K562 (cell line): ENCODE data around the gene RELA. TPM values are rescaled to one million over a fixed set of nuclear protein-coding genes. Genes with fewer than 3 reads are reported as not detected.

Experiments used
- AFF4 ChIP-seq: sonication (generic); formaldehyde crosslinking; IDR thresholded peaks from 2 replicates; pipeline ENCODE4 v1.8.0; 2023; ENCODE audit warnings: mild to moderate bottlenecking, missing genetic modification reagents
- ASH1L ChIP-seq: fragments of 450-650 bp; IDR thresholded peaks from 2 replicates; pipeline ENCODE4 v1.6.1; 2018; ENCODE audit warnings: borderline replicate concordance, mild to moderate bottlenecking, low read depth; ENCODE audit not compliant: partially characterized antibody
- BCL6 ChIP-seq: fragments of 250-450 bp; sonication (Bioruptor Pico); IDR thresholded peaks from 2 replicates; pipeline ENCODE4 v1.4.0; 2020
- GATAD2A ChIP-seq: fragments of 450-650 bp; IDR thresholded peaks from 2 replicates; pipeline ENCODE4 v1.6.1; 2017
- HDAC8 ChIP-seq: fragments of 450-650 bp; IDR thresholded peaks from 2 replicates; pipeline ENCODE4 v1.6.1; 2016; ENCODE audit warnings: mild to moderate bottlenecking, missing genetic modification characterization, moderate library complexity, missing compliant biosample characterization
- MEIS2 ChIP-seq: fragments of 450-650 bp; IDR thresholded peaks from 2 replicates; pipeline ENCODE4 v1.6.1; 2014; ENCODE audit warnings: mild to moderate bottlenecking; ENCODE audit not compliant: partially characterized antibody
- MXD1 ChIP-seq: fragments of 250-450 bp; sonication (Bioruptor Pico); IDR thresholded peaks from 2 replicates; pipeline ENCODE4 v1.8.0; 2021; ENCODE audit warnings: borderline replicate concordance, mild to moderate bottlenecking, moderate library complexity; ENCODE audit not compliant: poor library complexity, severe bottlenecking
- NR2F6 ChIP-seq: fragments of 450-650 bp; formaldehyde crosslinking; IDR thresholded peaks from 2 replicates; pipeline ENCODE4 v1.4.0; 2020; ENCODE audit warnings: mild to moderate bottlenecking
- PRMT5 ChIP-seq: sonication (generic); formaldehyde crosslinking; IDR thresholded peaks from 2 replicates; pipeline ENCODE4 v1.5.0; 2020; ENCODE audit warnings: missing genetic modification reagents
- RCOR1 ChIP-seq, 2 experiments: IDR thresholded peaks; 2 replicates each; pipeline ENCODE4 v1.6.1; 2012; ENCODE audit warnings: low read depth in 2 of 2, low read length in 2 of 2, borderline replicate concordance in 1 of 2, improper control_type of control experiment in 1 of 2
- TARDBP ChIP-seq: fragments of 450-650 bp; IDR thresholded peaks from 2 replicates; pipeline ENCODE4 v1.6.1; 2016
- ZNF140 ChIP-seq: fragments of 250-450 bp; sonication (Bioruptor Pico); IDR thresholded peaks from 2 replicates; pipeline ENCODE4 v1.8.0; 2021; ENCODE audit warnings: moderate library complexity, mild to moderate bottlenecking, inconsistent platforms
- ZNF197 ChIP-seq: fragments of 200-800 bp; sonication (Bioruptor generic); IDR thresholded peaks from 2 replicates; pipeline ENCODE4 v1.6.1; 2016; ENCODE audit warnings: low read depth, missing genetic modification characterization, missing compliant biosample characterization
- ZNF318 ChIP-seq, 2 experiments: fragments of 450-650 bp; IDR thresholded peaks; 2 replicates each; pipeline ENCODE4 v1.6.1; 2016; ENCODE audit warnings: mild to moderate bottlenecking in 2 of 2, borderline replicate concordance in 1 of 2, low read depth in 1 of 2, moderate library complexity in 1 of 2
- polyA plus RNA-seq, 8 experiments: library from polyadenylated mRNA; depleted of rRNA in 4 of 8; stranded (reverse) in 5 of 8; unstranded in 3 of 8; fragments of >200 nt; fragmentation: Nextera tagmentation in 2 of 8; fragmentation: Illumina TruSeq in 1 of 8; extraction: Ambion mirVana in 2 of 8; extraction: Trizol in 1 of 8; gene quantifications; 2 replicates each; pipeline versions ENCODE4 v1.2.1 to v1.2.3, GENCODE V29; 2011 to 2014; ENCODE audit warnings: inconsistent platforms in 1 of 8, missing spikeins in 1 of 8
- total RNA-seq, 7 experiments: library from RNA; depleted of rRNA in 6 of 7; stranded (reverse); fragments of >200 nt in 6 of 7; fragmentation: Illumina TruSeq in 2 of 7; extraction: Trizol in 2 of 7; gene quantifications; 2 replicates each; pipeline versions ENCODE4 v1.2.1 to v1.2.3, GENCODE V29; 2011 to 2021; ENCODE audit warnings: low replicate concordance in 1 of 7

The RELA gene
- total and polyA plus RNA-seq, 9 of the 15 experiments (the other 6 are each of a cell fraction or from before 2014, with no cell fraction given): 6.0 to 67.4 (median 20.6) TPM

DNA sequence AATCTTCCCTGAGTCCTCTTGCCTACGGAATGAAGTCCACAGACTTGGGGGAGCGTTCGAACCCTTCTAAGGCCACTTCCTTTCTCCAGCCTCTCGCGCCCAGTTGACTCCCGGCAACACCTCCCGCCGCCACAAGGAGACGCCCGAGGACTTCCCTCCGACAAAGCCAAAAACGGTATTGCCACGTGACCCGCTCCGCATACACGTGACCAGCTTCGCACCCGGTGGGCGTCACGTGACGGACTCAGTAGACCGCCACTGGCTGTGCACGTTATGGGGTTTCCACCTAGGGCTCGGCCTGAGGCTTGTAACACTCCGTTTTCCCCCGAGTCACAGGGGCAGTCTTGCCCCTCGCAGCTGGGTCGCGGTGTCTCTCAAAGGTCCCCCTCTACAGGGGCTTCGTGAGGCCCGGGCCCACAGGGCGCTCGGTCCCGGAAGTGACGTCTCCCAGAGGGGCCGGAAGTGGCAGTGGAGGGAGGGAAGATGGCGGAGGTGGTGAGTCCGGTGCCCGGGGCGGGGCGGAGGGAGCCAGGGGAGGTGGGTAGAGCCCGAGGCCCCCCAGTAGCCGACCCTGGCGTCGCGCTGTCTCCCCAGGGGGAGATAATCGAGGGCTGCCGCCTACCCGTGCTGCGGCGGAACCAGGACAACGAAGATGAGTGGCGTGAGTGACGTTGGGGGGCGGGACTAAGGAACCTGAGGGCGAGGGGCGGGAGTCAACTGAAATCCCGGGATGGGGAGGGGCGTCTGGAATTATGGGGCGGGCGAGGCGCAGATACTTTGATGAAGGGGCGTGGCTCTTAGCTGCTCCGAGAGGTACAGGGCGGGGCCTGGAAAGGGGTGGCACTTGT is 49.3 kb upstream of the RELA start, which contains the start of gene KAT5 (continued):
- peak; percentile 82 for TF ChIP-seq AFF4 (CRISPR knock-in tag)
- TF ChIP-seq BCL6 (CRISPR knock-in tag): peak; percentile 27; the same call in 1 of the 2 replicates
- peak; percentile 62; the same call in 1 of the 2 replicates for TF ChIP-seq ZNF140 (CRISPR knock-in tag)
- no peak for TF ChIP-seq NR2F6 (CRISPR knock-in tag)
- TF ChIP-seq GATAD2A: no peak
- no peak for TF ChIP-seq MEIS2
- TF ChIP-seq ZNF318 (IDR thresholded peaks at IDR 0.05; ENCODE audit: borderline replicate concordance in 1 of 2, low read depth in 1 of 2): peak in 1 of 2 experiments; percentile 83; a peak in 1 of 4 replicates
- peak; percentile 67; the same call in 1 of the 2 replicates for TF ChIP-seq PRMT5
- TF ChIP-seq MXD1 (CRISPR knock-in tag): peak; percentile 74
- TF ChIP-seq TARDBP: peak; percentile 66; the same call in 1 of the 2 replicates
- TF ChIP-seq ASH1L: peak; percentile 74
- TF ChIP-seq ZNF197 (CRISPR knock-in tag): 0 out of 2 replicates have a peak, but pooled peaks have one; percentile 87
- peak; percentile 93 for TF ChIP-seq HDAC8 (tag)
- TF ChIP-seq RCOR1 (IDR thresholded peaks at IDR 0.05; ENCODE audit: borderline replicate concordance in 1 of 2, low read depth in 2 of 2, low read length in 2 of 2): peak in 1 of 2 experiments; percentile 83; a peak in 2 of 4 replicates
